Measurements from ENCODE around the gene GALNT2.

Gene GALNT2

GRCh38 chr1:230328342-230329015 is 261.4 kb downstream of the GALNT2 start:
- DNase-seq (ENCODE audit: low read depth) = no peak
- Histone ChIP-seq H3K9me3 (ENCODE audit: control insufficient read depth, low read length) (no peaks in the 10 kb centered on the region), H3K4me1 (ENCODE audit: control insufficient read depth, insufficient read depth, low read length) (peaks cover 17% of the 10 kb centered on the region), H3K4me3 (ENCODE audit: low read length) (no peak overlapping the region), H3K9ac (ENCODE audit: low read length) (no peak overlapping the region), H3K36me3 (ENCODE audit: control insufficient read depth, insufficient read depth, low read length, severe bottlenecking) (no peaks in the 10 kb centered on the region), H3K27me3 (replicated peaks; ENCODE audit: control insufficient read depth, insufficient read depth, low read length) (peaks cover 12% of the 10 kb centered on the region)

- Histone ChIP-seq H3K9me3 (ENCODE audit: control insufficient read depth, low read length) (no peaks in the 10 kb centered on the region), H3K9ac (ENCODE audit: low read length) (no peak overlapping the region), H3K27me3 (replicated peaks; ENCODE audit: control insufficient read depth, insufficient read depth, low read length) (peaks cover 17% of the 10 kb centered on the region), H3K4me3 (ENCODE audit: low read length) (no peak overlapping the region), H3K4me1 (ENCODE audit: control insufficient read depth, insufficient read depth, low read length) (peaks cover 17% of the 10 kb centered on the region), H3K36me3 (ENCODE audit: control insufficient read depth, insufficient read depth, low read length, severe bottlenecking) (no peaks in the 10 kb centered on the region)
- DNase-seq (ENCODE audit: low read depth) = no peak
These were observed 263.1 kb downstream of the GALNT2 start for GRCh38 chr1:230330157-230330556.
